ENCODE measurements around the gene RPS6KB1.

GRCh38 chr17:59950049-59950448 is 57.1 kb downstream of the RPS6KB1 start:
- TF ChIP-seq, protein P1, sequence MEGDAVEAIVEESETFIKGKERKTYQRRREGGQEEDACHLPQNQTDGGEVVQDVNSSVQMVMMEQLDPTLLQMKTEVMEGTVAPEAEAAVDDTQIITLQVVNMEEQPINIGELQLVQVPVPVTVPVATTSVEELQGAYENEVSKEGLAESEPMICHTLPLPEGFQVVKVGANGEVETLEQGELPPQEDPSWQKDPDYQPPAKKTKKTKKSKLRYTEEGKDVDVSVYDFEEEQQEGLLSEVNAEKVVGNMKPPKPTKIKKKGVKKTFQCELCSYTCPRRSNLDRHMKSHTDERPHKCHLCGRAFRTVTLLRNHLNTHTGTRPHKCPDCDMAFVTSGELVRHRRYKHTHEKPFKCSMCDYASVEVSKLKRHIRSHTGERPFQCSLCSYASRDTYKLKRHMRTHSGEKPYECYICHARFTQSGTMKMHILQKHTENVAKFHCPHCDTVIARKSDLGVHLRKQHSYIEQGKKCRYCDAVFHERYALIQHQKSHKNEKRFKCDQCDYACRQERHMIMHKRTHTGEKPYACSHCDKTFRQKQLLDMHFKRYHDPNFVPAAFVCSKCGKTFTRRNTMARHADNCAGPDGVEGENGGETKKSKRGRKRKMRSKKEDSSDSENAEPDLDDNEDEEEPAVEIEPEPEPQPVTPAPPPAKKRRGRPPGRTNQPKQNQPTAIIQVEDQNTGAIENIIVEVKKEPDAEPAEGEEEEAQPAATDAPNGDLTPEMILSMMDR (IDR thresholded peaks at IDR 0.05): no peak
- no peak for TF ChIP-seq POLR2A (IDR thresholded peaks at IDR 0.05)
